Fibroblast of the aortic adventitia (primary cell): ENCODE data around the gene FAM53A. TPM values are rescaled to one million over a fixed set of nuclear protein-coding genes. Genes with fewer than 3 reads are reported as not detected.

Source experiments
- DNase-seq: peaks from one replicate; pipeline ENCODE4 v3.0.0-alpha.2; 2010; ENCODE audit warnings: low read depth
- H3K4me3 ChIP-seq: 2 replicates; pipeline ENCODE4 v1.5.1; 2011; ENCODE audit warnings: low read depth, mild to moderate bottlenecking, control low read depth, low read length, moderate library complexity
- CTCF ChIP-seq: IDR thresholded peaks from 2 replicates; pipeline ENCODE4 v1.5.1; 2011; ENCODE audit warnings: mild to moderate bottlenecking, low read length, control low read depth, inconsistent platforms; ENCODE audit not compliant: insufficient read depth
- total RNA-seq: library from RNA; depleted of rRNA; stranded (reverse); fragments of >200 nt; gene quantifications from 2 replicates; pipeline ENCODE4 v1.2.3, GENCODE V29; 2012; ENCODE audit warnings: low replicate concordance

Gene FAM53A
- total RNA-seq, 1 donor, result 2.5 TPM

GRCh38 chr4:1602655-1603412 is 81.3 kb downstream of the FAM53A start:
- no peak for DNase-seq
- no peak overlapping the region for H3K4me3 ChIP-seq
- TF ChIP-seq CTCF, result no peak

GRCh38 chr4:1601852-1602654 is 82.1 kb downstream of the FAM53A start:
- TF ChIP-seq CTCF, result no peak
- no peak overlapping the region for H3K4me3 ChIP-seq
- DNase-seq, result no peak

GRCh38 chr4:1601533-1601835 is 82.6 kb downstream of the FAM53A start:
- no peak for DNase-seq
- no peak overlapping the region for H3K4me3 ChIP-seq
- no peak for TF ChIP-seq CTCF

GRCh38 chr4:1600811-1601532 is 83.1 kb downstream of the FAM53A start:
- no peak for DNase-seq
- no peak for TF ChIP-seq CTCF
- no peak overlapping the region for H3K4me3 ChIP-seq

- no peak for DNase-seq
- H3K4me3 ChIP-seq, result no peak overlapping the region
- no peak for TF ChIP-seq CTCF
Measured at GRCh38 chr4:1600211-1600780, 83.8 kb downstream of the FAM53A start.

- TF ChIP-seq CTCF, result no peak
- DNase-seq, result no peak
- H3K4me3 ChIP-seq, result no peak overlapping the region
Measured at GRCh38 chr4:1599491-1600210, 84.5 kb downstream of the FAM53A start.
